Skeletal muscle tissue (tissue), 4 donors: Measurements from ENCODE around the gene CCDC92. TPM values are rescaled to one million over a fixed set of nuclear protein-coding genes. Genes with fewer than 3 reads are reported as not detected.
"Not testable (repeated sequence)": the region's sequence is repeated elsewhere in the genome, so short reads cannot be mapped to it uniquely, and the experiment has no call there.

Experiments used
- H3K27ac ChIP-seq: one replicate; pipeline ENCODE4 v1.7.0; 2013; ENCODE audit warnings: mild to moderate bottlenecking, low read depth, low read length, inconsistent platforms
- H3K27me3 ChIP-seq, 3 donors: one replicate each; pipeline ENCODE4 v1.7.0; 2013; ENCODE audit warnings: low read length in 3 of 3; ENCODE audit not compliant: control insufficient read depth in 3 of 3, insufficient read depth in 3 of 3
- H3K36me3 ChIP-seq, 3 donors: one replicate each; pipeline ENCODE4 v1.7.0; 2013; ENCODE audit warnings: low read length in 3 of 3; ENCODE audit not compliant: control insufficient read depth in 3 of 3, insufficient read depth in 3 of 3
- H3K4me1 ChIP-seq, 3 donors: one replicate each; pipeline ENCODE4 v1.7.0; 2013; ENCODE audit warnings: low read length in 3 of 3, mild to moderate bottlenecking in 3 of 3; ENCODE audit not compliant: control insufficient read depth in 3 of 3, insufficient read depth in 3 of 3
- H3K4me3 ChIP-seq, 3 donors: one replicate each; pipeline ENCODE4 v1.7.0; 2013; ENCODE audit warnings: low read length in 3 of 3
- H3K9ac ChIP-seq, 3 donors: one replicate each; pipeline ENCODE4 v1.7.0; 2013; ENCODE audit warnings: low read length in 3 of 3, mild to moderate bottlenecking in 3 of 3, moderate library complexity in 2 of 3, low read depth in 1 of 3
- H3K9me3 ChIP-seq, 3 donors: one replicate each; pipeline ENCODE4 v1.7.0; 2013; ENCODE audit warnings: low read length in 3 of 3; ENCODE audit not compliant: control insufficient read depth in 3 of 3
- total RNA-seq: library from RNA; depleted of rRNA; stranded (reverse); fragments of >200 nt; gene quantifications from one replicate; pipeline ENCODE4 v1.2.3, GENCODE V29; 2014
- donor health status: Osteomylitis.

CCDC92 gene
- total RNA-seq, 1 donor from 2014 or later: 2.6 TPM

DNA sequence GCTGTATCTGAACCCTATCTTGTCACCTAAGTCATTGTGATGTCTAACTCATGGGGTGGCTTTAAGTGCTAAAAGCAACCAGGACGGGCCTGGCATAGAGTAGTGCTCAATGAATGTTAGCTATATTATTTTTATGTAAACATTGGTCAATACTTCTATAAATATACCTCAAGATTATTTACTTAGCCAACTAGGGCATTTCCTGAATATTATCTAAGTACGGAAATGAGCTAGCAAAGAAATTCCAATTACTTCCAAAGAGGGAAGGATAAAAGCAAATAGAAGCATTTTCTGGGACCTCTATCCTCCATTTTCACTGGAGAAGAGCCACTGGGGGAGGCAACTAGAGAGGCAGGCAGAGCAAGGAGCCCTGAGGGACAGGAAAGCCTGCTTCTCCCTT, 20.6 kb downstream of the CCDC92 start:
- no peak overlapping the region for H3K27ac ChIP-seq
- H3K4me3 ChIP-seq: no peak overlapping the region
- H3K36me3 ChIP-seq: peaks cover 0 to 3% (median 0%) of the 10 kb centered on the region in 3 donors
- H3K9ac ChIP-seq: no peak overlapping the region
- H3K9me3 ChIP-seq: no peaks in the 10 kb centered on the region
- no peaks in the 10 kb centered on the region for H3K27me3 ChIP-seq
- peaks cover 0 to 7% (median 4%) of the 10 kb centered on the region in 3 donors for H3K4me1 ChIP-seq

DNA sequence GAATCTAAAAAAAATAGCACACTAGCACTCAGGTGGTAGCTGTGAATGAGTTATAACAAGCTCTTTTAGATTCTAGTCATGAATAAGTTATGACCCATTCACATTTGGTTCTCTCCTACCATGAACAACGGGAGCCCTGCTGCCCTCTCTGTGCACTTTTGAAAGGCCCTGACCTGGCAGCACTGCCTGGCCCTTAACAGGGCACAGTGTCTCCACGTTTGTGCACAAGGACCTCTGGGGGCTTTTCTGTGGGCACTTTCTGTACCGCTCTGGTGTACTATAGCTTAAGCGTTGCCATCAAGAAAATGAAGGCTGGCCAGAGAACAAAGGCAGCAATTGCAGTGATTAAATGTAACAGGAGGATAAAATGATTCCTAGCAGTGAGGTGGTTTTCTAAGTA, 21.2 kb downstream of the CCDC92 start:
- Histone ChIP-seq H3K9me3 (no peaks in the 10 kb centered on the region), H3K9ac (no peak overlapping the region), H3K4me1 (peaks cover 0 to 7% (median 4%) of the 10 kb centered on the region in 3 donors), H3K4me3 (no peak overlapping the region), H3K27me3 (no peaks in the 10 kb centered on the region), H3K36me3 (peaks cover 0 to 3% (median 0%) of the 10 kb centered on the region in 3 donors), H3K27ac (no peak overlapping the region)

DNA sequence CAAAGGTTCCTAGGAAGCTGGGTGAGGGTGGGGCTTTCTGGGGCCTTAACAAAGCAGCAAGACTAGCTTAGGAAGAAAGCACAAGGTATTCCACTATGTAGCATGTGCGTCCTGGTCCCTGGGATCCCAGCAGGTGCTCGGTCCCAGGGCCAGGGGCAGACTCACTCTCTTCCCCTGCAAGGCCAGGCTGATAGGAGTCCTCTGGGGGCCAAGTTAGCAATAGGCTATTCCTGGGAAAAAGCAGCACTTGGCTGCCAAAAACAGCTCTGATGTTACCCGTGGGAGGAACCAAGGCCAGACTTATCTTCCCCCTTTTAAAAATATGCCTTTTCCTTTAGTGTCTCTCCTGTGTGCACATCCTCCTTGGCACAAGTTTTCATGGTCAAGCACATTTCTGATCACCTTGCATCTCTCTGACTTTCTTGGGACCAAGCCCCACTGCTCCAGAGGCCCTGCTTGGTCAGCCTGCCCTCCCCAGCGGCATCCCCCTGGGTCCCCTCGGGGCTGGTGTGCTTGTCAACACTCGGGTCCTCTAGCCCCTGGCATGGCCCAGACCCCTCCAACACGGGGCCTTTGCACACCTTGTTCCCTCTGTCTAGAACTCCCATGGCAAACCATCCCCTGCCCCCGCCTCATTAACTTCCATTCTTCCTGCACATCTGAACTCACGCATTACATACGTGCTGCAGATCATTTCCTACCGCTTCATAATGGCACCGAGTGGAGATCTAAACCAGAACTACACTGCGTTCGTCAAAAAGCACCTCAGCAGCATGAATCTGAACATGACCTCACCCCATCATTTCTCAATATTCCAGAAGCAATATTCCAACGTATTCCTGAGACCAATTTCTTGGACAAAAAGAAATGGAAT, 21.9 kb downstream of the CCDC92 start:
- Histone ChIP-seq H3K27me3 (no peaks in the 10 kb centered on the region), H3K27ac (no peak overlapping the region), H3K4me1 (peaks cover 0 to 7% (median 4%) of the 10 kb centered on the region in 3 donors), H3K9me3 (no peaks in the 10 kb centered on the region), H3K4me3 (no peak overlapping the region), H3K36me3 (peaks cover 0 to 3% (median 0%) of the 10 kb centered on the region in 3 donors), H3K9ac (no peak overlapping the region)

GRCh38 chr12:123949770-123950165, 22.9 kb downstream of the CCDC92 start:
- Histone ChIP-seq H3K4me1 (peaks cover 0 to 7% (median 4%) of the 10 kb centered on the region in 3 donors), H3K27me3 (no peaks in the 10 kb centered on the region), H3K9ac (no peak overlapping the region), H3K27ac (no peak overlapping the region), H3K36me3 (peaks cover 5 to 10% (median 9%) of the 10 kb centered on the region in 3 donors), H3K9me3 (no peaks in the 10 kb centered on the region), H3K4me3 (no peak overlapping the region)

DNA sequence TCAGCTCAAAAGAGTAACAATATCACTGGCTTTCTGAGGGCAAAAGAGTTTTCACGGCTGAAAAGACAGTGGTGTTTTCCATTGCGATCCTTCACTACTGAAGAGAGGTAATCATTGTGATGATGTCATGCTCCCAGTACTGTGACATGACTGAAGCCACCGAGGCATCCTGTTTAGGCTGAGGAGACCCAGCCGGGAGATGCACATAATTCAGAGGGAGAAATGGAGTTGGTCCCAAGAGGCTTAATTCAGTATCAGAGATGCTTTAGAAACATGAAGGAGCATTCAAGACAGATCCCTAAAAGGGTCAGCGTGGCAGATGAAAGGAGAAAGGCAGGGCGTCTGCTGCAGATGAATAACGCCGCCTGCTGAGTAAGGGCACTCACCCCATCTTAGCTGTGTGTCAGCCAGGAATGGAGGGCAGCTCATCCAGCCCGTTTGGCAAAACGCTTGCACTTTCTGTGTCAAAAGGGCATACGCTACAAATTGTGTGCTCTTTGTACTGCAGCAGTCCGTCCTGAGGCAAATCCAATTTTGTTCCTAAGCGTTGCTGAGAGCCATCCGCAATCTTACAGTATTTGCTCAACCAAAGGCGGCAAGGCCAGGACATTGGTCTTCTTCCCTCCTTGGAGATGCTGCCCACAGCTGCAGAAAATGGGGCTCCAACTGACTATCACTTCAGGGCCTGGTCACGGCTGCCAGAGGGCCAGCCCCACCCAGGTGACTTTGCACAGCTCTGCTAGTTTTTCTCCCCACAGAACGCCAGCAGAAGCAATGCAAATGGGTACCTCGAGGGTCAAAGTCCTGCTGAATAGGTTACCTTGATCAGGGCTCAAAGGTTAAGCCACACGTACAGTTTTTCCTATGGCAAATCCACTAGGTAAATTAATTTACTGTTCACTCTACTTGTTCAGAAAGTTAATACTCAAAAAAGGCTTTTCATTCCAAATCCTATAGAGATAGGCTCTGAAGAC, 23.5 kb downstream of the CCDC92 start:
- H3K4me3 ChIP-seq: no peak overlapping the region
- no peaks in the 10 kb centered on the region for H3K9me3 ChIP-seq
- H3K9ac ChIP-seq: no peak overlapping the region
- H3K27me3 ChIP-seq: no peaks in the 10 kb centered on the region
- peaks cover 5 to 16% (median 13%) of the 10 kb centered on the region in 3 donors for H3K36me3 ChIP-seq
- peaks cover 0 to 7% (median 4%) of the 10 kb centered on the region in 3 donors for H3K4me1 ChIP-seq
- no peak overlapping the region for H3K27ac ChIP-seq

- no peak overlapping the region for H3K9ac ChIP-seq
- no peaks in the 10 kb centered on the region for H3K27me3 ChIP-seq
- peaks cover 6 to 18% (median 15%) of the 10 kb centered on the region in 3 donors for H3K36me3 ChIP-seq
- H3K9me3 ChIP-seq: no peaks in the 10 kb centered on the region
- peaks cover 0 to 7% (median 4%) of the 10 kb centered on the region in 3 donors for H3K4me1 ChIP-seq
- no peak overlapping the region for H3K4me3 ChIP-seq
- no peak overlapping the region for H3K27ac ChIP-seq
Observed at GRCh38 chr12:123948401-123948795, 24.2 kb downstream of the CCDC92 start.

DNA sequence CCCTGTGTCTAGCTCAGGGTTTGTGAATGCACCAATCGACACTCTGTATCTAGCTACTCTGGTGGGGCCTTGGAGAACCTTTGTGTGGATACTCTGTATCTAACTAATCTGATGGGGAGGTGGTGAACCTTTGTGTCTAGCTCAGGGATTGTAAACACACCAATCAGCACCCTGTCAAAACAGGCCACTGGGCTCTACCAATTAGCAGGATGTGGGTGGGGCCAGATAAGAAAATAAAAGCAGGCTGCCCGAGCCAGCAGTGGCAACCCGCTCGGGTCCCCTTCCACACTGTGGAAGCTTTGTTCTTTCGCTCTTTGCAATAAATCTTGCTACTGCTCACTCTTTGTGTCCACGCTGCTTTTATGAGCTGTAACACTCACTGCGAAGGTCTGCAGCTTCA, 25.1 kb downstream of the CCDC92 start:
- not testable (repeated sequence) for H3K4me1 ChIP-seq, H3K9ac ChIP-seq, H3K9me3 ChIP-seq, H3K27ac ChIP-seq, H3K27me3 ChIP-seq, H3K4me3 ChIP-seq
- H3K36me3 ChIP-seq: peaks cover 14 to 27% (median 19%) of the 10 kb centered on the region in 3 donors

- peaks cover 22 to 34% (median 26%) of the 10 kb centered on the region in 3 donors for H3K36me3 ChIP-seq
- H3K9me3 ChIP-seq, H3K9ac ChIP-seq, H3K27me3 ChIP-seq, H3K27ac ChIP-seq, H3K4me1 ChIP-seq, H3K4me3 ChIP-seq: not testable (repeated sequence)
Observed at GRCh38 chr12:123946516-123947505, 25.8 kb downstream of the CCDC92 start.

- Histone ChIP-seq H3K36me3 (peaks cover 28 to 41% (median 31%) of the 10 kb centered on the region in 3 donors), H3K9ac (no peak overlapping the region), H3K9me3 (peaks cover 0 to 2% (median 0%) of the 10 kb centered on the region in 3 donors), H3K4me3 (no peak overlapping the region), H3K4me1 (peaks cover 0 to 7% (median 4%) of the 10 kb centered on the region in 3 donors), H3K27me3 (no peaks in the 10 kb centered on the region), H3K27ac (no peak overlapping the region)
Observed at GRCh38 chr12:123946152-123946515, 26.5 kb downstream of the CCDC92 start.
